HG03442 (cell line): ENCODE measurements around the gene TBC1D22B.
"Not testable (repeated sequence)": the region's sequence is repeated elsewhere in the genome, so short reads cannot be mapped to it uniquely, and the experiment has no call there.

Experiments
- ATAC-seq: cut with Tn5 transposase; IDR thresholded peaks from one replicate; pipeline ENCODE4 v1.9.1; 2021; ENCODE audit warnings: mild to moderate bottlenecking, moderate library complexity; ENCODE audit not compliant: unreplicated experiment

The TBC1D22B gene

DNA sequence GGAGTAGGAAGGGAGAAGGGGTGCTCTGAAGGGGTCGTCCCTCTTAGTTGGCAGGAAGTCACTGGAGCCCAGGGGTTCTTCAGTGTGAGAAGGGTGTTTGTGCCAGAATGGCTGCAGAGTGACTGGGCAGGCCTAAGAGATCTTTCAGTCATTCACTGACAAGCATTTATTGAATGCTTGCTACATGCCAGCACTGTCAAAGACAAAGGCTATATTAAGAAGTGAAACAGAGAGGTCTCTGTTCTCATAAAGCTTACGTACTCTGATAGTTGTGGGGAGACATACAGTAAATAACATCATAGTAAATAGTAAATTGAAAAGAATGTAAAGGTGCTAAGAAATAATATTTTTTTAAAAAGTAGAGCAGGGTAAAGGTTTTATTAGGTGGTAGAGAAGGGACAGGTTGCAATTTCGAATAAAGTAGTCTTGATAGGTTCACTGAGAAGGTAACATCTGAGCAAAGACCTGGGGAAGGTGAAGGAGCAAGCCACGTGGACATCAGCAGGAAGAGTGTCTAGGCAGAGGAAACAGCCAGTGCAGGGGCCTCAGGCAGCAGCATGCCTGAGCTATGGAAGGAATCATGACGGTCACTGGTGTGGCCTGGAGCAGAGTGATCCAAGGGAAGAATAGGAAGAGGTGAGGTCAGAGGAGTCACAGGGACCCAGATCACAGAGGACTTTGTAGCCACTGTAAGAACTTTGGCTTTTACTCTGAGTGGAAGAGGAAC lies 59.9 kb downstream of the TBC1D22B start:
- ATAC-seq, result no peak

DNA sequence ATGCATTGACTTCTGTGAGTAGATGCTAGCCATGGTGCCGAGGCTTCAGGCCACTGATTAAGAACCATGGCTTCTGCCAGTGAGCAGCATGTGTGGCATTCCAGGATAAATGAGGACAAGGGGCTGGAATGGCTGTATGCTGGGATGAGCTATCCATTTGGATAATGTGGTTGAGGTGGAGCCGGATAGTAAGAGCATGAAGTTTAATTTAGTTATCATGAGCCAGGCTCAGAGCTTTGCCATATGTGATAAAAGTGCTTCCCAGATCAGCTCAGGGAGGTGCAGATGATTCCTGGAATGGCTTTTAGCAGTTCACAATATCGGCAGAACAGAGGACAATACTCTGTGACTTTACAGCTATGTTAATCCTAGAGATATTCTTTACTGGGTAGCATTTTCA lies 61.6 kb downstream of the TBC1D22B start:
- ATAC-seq, result no peak

DNA sequence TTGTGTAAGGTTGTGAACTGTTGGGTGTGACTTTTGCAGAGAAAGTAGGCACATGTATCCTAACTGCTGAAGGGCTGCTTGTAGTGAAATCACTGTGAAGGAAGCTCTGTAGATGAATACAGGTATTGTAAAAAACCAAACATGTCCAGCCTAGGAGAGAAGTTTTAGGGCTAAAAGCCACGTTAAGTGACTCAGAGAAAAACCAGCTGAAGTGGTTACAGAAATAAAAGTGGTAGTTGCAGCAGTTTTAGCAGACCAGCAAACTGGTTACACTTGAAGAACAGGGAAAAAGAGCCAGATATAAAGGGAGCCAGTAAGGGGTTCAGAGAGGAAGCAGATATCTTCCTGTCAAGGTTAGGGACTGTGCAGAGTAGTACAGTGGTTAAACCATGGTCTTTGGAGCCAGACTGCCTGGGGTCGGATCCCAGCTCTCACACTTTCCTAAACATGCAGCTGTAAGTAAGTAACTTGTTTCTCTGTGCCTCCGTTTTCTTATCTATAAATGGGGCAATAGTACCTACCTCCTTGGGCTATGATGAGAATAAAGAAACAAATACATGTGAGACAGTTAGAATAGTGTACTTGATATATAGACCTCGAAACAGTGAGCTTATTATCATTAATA lies 62.4 kb downstream of the TBC1D22B start:
- ATAC-seq, result no peak

DNA sequence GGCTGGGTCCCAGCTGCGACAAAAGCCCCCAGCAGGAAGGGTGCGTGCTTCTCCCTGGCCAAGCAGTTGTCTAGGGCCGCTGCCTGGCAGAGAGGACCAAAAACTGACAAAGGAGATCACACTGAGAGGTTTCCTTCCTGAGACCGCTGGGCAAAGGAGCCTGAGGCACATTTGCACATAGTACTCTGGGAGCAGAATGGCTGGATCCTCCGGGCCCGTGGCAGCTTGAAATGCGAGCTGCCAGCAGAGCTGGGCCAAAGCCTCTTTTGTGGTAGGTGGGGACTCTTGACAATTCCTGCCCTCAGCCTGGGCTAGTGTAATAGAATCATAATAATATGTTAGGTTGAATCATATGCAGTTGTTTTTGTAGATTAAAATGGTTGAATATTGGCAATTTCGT lies 63.1 kb downstream of the TBC1D22B start:
- ATAC-seq, result no peak

DNA sequence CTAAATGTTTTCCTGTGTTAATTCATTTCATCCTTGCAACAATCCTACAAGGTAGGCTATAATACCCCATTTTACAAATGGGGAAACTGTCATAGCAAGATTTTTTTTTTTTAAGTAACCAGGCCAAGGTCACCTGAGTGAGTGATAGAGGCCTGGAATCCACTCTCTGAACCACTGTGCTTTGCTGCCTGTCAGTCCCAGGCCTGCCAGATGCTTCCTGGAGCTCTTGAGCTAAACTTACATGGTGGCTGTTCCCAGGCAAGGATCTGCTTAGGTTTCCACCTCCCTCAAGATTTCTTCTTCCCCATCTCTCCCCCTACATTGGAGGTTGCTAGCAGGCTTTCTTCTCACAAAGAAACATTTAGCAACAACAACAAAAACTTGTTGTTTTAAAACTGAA lies 63.5 kb downstream of the TBC1D22B start:
- ATAC-seq, result no peak

DNA sequence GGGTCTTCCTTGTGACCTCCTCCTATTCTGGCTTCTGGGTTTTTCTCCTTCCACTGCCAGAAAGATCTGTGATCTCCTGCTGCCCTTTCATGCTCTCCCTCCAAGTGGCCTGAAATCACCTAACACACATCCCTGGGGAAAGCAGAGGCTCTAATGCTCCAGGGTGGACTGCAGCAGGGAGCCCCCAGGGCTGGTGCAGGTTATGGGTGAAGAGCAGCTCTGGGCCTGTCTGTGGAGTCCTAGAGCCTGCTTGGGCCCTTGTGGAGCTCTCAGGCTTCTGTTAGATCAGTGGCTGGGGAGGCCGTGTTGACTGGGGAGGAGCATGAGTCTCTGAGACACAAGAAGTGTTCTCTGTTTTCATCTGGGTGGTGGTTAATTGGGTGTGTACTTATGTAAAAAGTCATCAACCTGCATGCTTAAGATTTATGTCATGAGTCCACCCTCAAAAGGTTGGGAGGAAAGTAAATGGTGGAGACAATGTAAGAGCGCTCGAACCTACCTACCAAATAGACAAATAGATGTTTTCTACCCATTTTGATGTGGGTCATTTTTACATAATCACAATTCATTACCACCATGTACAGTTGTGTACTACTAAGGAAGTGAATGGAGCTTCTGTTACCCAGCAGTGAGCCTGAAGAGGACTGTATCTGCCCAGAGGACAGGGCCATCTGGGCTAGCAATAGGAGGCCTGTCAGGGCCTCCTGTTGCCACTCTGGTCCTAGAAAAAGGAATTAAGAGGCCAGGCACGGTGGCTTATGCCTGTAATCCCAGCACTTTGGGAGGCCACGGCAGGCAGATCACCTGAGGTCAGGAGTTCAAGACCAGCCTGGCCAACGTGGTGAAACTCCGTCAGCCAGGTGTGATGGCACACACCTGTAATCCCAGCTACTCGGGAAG lies 64.2 kb downstream of the TBC1D22B start:
- no peak for ATAC-seq

DNA sequence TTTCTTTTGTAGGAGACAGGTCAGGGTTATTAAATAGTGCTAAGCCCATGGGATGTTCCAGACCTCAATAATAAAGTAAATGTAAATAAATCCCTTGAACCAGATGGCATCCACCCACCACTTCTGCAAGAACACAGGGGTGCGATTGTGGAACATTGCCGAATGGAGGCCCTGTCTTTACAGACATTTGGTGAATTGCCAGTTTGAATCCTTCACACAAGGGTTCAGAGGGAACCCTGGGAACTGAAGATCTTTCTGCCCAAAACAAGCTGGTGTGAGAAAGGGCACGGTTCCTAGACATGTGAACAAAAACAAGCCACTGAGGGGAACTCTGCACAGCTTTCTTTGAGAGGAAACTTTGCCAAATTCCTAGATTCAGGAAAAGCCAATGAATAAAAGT lies 66.0 kb downstream of the TBC1D22B start:
- ATAC-seq, result no peak

DNA sequence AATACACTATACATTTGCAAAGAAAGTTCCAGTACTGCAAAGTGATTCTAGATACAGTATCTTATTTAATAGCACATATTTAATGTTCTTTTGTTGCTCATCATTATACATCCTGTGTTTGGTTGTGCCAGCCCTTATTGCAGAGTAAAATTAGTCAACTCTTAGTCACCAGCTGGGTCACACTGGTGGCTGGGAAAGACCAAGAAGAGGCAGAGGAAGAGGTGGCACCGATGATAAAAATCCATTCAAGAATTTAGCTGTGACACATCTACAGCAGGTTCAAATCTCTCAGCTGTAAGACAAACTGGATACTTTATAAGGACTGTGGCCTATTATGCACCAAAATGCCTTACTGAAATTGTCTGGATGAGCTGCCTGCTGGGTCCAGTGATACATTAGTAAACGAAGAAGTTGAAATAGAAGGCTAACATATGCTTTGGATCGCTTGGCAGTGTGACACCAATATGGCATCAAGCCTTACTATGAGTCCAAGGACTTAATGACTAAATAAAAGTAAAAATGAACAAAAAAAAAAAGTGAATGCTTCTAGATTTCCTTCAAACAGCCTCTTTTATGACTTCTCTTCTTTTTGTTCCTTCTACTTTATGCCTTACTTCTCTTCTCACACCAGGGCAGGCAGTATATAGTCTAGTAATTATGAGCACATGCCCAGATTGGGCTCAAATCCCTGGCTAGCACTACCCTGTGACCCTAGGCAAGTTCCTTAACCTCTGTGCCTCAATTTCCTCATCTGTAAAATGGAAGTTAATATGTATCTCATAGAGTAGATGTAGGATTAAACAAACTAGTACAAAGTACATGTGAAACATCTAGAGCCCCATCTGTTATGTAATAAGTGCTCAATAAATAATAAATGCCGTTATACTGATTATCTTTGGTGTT lies 66.8 kb downstream of the TBC1D22B start:
- no peak for ATAC-seq

DNA sequence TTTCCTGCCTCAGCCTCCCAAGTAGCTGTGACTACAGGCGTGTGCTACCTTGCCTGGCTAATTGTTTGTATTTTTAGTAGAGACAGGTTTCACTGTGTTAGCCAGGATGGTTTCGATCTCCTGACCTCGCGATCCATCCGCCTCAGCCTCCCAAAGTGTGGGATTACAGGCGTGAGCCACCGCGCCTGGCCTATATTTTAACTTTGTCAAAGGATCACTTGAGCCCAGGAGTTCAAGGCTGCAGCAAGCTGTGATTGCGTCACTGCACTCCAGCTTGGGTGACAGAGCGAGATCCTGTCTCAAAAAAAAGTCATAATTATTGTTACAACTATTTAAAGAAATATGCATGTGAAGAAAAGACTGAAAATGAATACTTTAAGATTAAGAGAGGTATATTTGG lies 72.8 kb downstream of the TBC1D22B start:
- not testable (repeated sequence) for ATAC-seq

DNA sequence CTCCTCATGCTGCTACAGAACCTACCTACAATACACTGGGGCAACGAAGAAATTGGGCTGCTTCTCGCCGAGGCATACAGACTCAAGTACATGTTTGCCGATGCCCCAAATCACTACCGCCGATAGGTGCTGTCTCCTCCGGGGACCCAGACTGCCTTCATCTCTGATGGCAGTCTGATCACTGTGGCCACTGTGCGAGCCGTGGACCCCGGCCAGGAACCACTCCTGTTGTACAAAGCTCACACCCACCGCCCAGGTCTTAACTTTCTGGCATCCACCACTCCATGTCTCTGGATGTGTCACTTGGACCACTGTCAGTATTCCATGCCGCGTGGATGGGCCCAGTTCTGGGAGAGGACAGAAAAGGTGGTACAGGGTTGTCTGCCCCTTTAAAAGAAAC lies 73.5 kb downstream of the TBC1D22B start:
- ATAC-seq, result no peak

DNA sequence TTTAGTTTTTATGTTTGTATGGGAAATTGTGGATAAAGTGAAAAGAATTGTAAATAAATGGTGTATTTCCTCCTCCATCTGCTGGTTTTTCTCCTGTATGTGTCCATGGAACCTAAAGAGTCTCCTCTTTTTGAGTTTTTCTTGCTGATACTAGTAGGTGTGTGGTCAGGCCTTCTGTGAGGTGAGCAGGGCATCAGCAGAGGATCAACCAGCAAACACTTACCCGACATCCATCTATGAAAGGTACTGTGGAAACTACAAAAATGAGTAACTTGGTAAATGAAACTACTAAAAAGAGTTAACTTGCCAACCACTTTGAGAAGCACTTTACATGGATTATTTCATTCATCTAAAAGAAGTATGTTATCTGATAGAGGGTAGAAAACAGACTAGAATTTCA lies 75.3 kb downstream of the TBC1D22B start:
- ATAC-seq, result no peak

DNA sequence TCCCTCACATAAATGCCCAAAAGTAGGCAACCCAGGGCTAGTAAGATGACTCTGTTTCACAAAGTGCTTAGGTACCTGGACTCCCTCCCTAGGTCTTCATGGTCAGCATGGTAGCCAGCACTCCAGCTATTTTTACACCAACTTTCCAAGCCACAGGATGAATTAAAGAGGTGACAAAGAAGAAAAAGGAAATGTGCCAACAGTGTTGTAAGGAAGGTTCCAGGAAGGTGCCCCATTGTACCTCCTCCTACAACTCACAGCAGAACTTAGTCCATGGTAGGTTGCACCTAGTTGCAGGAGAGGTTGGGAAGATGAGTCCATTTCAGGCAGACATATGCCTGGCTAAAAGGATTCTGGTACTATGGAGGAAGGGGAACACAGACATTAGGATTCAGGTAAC lies 76.5 kb downstream of the TBC1D22B start:
- ATAC-seq, result no peak

DNA sequence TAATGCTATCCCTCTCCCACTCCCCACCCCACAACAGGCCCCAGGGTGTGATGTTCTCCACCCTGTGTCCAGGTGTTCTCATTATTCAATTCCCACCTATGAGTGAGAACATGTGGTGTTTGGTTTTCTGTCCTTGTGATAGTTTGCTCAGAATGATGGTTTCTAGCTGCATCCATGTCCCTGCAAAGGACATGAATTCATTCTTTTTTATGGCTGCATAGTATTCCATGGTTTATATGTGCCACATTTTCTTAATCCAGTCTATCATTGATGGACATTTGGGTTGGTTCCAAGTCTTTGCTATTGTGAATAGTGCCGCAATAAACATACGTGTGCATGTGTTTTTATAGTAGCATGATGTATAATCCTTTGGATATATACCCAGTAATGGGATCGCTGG lies 80.7 kb downstream of the TBC1D22B start:
- ATAC-seq, result not testable (repeated sequence)

DNA sequence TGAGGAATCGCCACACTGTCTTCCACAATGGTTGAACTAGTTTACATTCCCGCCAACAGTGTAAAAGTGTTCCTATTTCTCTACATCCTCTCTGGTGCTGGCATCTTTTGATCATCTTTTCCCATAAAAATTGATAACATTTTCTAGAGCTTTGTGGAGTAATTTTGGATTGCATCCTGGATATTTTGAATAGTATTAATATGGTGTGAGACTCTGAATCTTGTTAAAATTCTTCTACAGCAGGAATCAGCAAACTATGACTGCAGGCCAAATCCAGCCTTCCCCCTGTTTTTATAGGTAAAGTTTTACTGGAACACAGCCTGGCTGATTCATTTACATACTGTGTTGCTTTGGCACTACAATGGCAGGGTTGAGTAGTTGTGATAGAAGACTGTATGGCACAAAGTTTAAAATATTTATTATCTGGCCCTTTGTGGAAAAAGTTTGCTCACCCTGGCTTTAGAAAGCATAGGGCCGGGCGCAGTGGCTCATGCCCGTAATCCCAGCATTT lies 81.2 kb downstream of the TBC1D22B start:
- ATAC-seq, result no peak

DNA sequence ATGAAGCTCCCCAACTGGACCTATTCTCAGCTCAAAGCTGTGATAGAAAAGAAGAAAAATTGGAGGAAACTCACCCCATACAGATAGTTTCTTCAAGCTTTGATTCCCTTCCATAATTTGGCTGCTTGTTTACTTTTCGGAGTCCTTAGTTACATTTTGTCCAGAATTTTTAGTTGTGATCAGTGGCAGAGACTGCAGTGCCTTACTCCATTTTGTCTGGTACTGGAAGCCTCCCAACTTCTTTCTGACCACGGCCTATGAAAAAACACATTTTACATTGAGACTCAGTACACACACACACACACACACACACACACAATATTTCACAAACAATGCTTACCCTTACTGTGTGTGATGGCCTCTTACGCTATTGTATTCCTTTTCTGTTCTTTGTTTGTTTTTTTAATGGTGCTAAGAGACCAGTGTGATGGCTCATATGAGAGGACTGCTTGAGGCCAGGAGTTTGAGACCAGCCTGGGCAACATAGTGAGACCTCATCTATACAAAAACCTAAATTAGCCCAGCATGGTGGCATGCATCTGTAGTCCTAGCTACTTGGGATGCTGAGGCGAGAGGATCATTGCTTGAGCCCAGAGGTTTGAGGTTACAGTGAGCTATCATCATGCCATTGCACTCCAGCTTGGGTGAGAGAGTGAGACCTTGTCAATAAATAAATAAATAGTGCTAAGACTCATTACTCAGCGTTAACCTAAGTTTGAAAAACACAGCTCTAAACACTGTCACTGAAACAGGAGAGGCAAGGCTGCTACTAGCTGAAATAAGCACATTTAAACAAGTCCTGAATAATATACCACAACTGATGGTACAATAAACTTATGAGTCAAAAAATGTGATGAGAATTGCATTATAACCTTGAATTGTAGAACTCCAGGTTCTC lies 82.4 kb downstream of the TBC1D22B start:
- ATAC-seq, result no peak

DNA sequence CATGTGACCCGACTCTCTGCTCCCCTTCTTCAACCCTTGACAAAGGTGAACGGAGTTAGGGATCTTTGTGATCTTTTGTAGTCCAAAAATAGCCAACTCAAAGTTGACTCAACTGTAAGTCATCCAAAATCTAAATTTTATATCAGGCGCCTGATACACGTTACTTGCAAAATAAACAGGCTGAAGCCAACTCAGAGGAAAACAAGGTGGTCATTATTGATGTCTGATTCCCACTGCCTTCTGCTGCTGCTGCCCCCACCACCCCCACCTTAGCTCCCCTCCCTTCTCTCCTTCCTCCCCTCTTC lies 83.0 kb downstream of the TBC1D22B start:
- ATAC-seq, result no peak

DNA sequence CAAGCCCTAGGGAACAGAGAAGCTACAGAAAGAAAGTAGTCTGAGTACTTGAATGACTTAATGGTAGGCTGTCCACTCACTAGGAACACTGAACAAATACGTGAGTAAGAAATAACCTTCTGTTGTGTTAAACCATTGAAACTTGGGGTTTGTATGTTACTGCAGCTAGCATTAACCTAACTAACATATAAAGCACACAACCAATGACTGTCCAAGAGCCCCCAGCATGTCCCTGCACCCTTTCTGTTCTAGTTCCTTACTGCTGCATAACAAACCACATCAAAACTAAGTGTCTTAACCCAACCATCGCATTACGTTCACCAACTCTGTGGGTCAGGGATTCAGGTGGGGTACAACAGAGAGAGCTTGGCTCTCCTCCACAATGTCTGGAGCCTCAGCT lies 85.7 kb downstream of the TBC1D22B start:
- no peak for ATAC-seq

DNA sequence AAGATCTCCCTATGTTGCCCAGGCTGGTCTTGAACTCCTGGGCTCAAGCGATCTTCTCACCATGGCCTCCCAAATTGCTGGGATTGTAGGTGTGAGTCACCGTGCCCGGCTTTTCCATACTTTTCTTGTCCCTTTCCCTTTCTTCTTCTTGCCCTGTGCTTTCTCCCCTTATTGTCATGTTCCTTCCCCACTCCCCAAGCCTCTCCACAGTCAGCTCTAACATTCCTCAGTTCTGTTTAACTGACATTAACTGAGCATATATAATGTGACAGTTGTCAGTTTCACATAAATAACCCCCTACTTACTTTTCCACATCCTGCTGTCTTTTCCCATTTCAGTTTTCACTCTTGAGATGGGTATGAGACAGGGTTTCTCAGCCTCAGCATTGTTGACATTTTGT lies 86.7 kb downstream of the TBC1D22B start:
- ATAC-seq, result no peak

DNA sequence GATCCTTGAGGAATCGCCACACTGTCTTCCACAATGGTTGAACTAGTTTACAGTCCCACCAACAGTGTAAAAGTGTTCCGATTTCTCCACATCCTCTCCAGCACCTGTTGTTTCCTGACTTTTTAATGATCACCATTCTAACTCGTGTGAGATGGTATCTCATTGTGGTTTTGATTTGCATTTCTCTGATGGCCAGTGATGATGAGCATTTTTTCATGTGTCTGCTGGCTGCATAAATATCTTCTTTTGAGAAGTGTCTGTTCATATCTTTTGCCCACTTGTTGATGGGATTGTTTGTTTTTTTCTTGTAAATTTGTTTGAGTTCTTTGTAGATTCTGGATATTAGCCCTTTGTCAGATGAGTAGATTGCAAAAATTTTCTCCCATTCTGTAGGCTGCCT lies 88.2 kb downstream of the TBC1D22B start:
- not testable (repeated sequence) for ATAC-seq

DNA sequence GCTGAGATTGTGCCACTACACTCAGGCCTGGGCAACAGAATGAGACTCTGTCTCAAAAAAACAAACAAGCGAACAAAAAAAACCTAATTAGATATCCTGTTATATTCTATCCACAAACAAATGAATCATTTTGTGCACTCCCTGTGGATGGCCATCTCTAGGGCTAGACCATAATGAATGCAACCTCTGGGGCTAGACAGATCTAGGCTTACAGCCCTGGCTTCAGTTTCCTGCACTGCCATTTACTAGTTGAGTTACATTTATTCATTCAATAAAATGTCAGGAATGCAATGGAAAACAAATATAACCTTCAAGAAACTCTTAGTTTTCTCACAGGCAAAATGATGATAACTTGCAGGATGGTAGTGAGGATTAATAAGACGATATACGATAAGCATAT lies 89.6 kb downstream of the TBC1D22B start:
- ATAC-seq, result no peak
